HEK293 (cell line): ENCODE results near the gene PARD3B.

Source experiments
- CTCF ChIA-PET: fragments of 350-600 bp; formaldehyde crosslinking; extraction: SDS; loops from one replicate; lab custom pipeline; 2021; ENCODE audit warnings: antibody characterized with exemption; lab: Yijun Ruan, JAX
- POLR2A ChIA-PET: fragments of 300-600 bp; formaldehyde crosslinking; extraction: SDS; loops from one replicate; lab custom pipeline; 2020; ENCODE audit warnings: antibody characterized with exemption, inconsistent platforms; lab: Yijun Ruan, JAX
- H3K27ac ChIP-seq: fragments of 200-500 bp; sonication (Bioruptor generic); 2 replicates; pipeline ENCODE4 v1.5.1; 2014; ENCODE audit warnings: low read depth, low read length, control low read depth, inconsistent platforms; ENCODE audit errors: extremely low read depth
- H3K36me3 ChIP-seq, 2 experiments: fragments of 200-500 bp in 1 of 2; sonication (Bioruptor generic) in 1 of 2; 1 replicate in 1 of 2; 2 replicates in 1 of 2; pipeline ENCODE4 v1.5.1; 2014 to 2017; ENCODE audit warnings: inconsistent platforms in 2 of 2, low read length in 2 of 2; ENCODE audit not compliant: control insufficient read depth in 2 of 2, insufficient read depth in 1 of 2
- H3K4me1 ChIP-seq: fragments of 200-500 bp; sonication (Bioruptor generic); 2 replicates; pipeline ENCODE4 v1.5.1; 2014; ENCODE audit warnings: mild to moderate bottlenecking, low read length, inconsistent platforms; ENCODE audit not compliant: control insufficient read depth, insufficient read depth
- H3K4me3 ChIP-seq: 2 replicates; pipeline ENCODE4 v1.5.1; 2011; ENCODE audit warnings: low read depth, mild to moderate bottlenecking, control low read depth, low read length, moderate library complexity
- H3K9me3 ChIP-seq: fragments of 200-500 bp; sonication (Bioruptor generic); 2 replicates; pipeline ENCODE4 v1.5.1; 2014; ENCODE audit warnings: low read depth, low read length, inconsistent platforms; ENCODE audit not compliant: control insufficient read depth, insufficient read depth
- FEZF1 ChIP-seq: fragments of 450-650 bp; formaldehyde crosslinking; IDR thresholded peaks from 2 replicates; pipeline ENCODE4 v1.5.1; 2016; ENCODE audit warnings: missing biosample characterization, missing genetic modification characterization
- RBAK ChIP-seq: fragments of 450-650 bp; formaldehyde crosslinking; IDR thresholded peaks from 2 replicates; pipeline ENCODE4 v1.5.1; 2016; ENCODE audit warnings: missing biosample characterization, missing genetic modification characterization
- WT1 ChIP-seq: fragments of 450-650 bp; formaldehyde crosslinking; IDR thresholded peaks from 2 replicates; pipeline ENCODE4 v1.5.1; 2016; ENCODE audit warnings: missing biosample characterization, missing genetic modification characterization
- ZBTB20 ChIP-seq: fragments of 450-650 bp; formaldehyde crosslinking; IDR thresholded peaks from 2 replicates; pipeline ENCODE4 v1.5.1; 2016; ENCODE audit warnings: missing biosample characterization, missing genetic modification characterization
- ZBTB44 ChIP-seq: fragments of 450-650 bp; IDR thresholded peaks from 2 replicates; pipeline ENCODE4 v1.5.1; 2018; ENCODE audit warnings: missing biosample characterization, mild to moderate bottlenecking, missing genetic modification characterization
- ZNF140 ChIP-seq: fragments of 450-650 bp; formaldehyde crosslinking; IDR thresholded peaks from 2 replicates; pipeline ENCODE4 v1.5.1; 2016; ENCODE audit warnings: missing biosample characterization, missing genetic modification characterization
- ZNF184 ChIP-seq: fragments of 450-650 bp; IDR thresholded peaks from 2 replicates; pipeline ENCODE4 v1.5.1; 2018; ENCODE audit warnings: missing biosample characterization, mild to moderate bottlenecking, missing genetic modification characterization
- ZNF311 ChIP-seq: fragments of 450-650 bp; formaldehyde crosslinking; IDR thresholded peaks from 2 replicates; pipeline ENCODE4 v1.5.1; 2017; ENCODE audit warnings: missing biosample characterization, missing genetic modification characterization, borderline replicate concordance
- ZNF366 ChIP-seq: fragments of 450-650 bp; formaldehyde crosslinking; conservative IDR thresholded peaks from 2 replicates; pipeline ENCODE4 v1.5.1; 2016; ENCODE audit warnings: missing biosample characterization, missing genetic modification characterization
- ZNF561 ChIP-seq: fragments of 450-650 bp; IDR thresholded peaks from 2 replicates; pipeline ENCODE4 v1.5.1; 2018; ENCODE audit warnings: missing biosample characterization, missing genetic modification characterization, borderline replicate concordance
- ZNF600 ChIP-seq: fragments of 450-650 bp; formaldehyde crosslinking; IDR thresholded peaks from 2 replicates; pipeline ENCODE4 v1.5.1; 2016; ENCODE audit warnings: missing biosample characterization, missing genetic modification characterization
- TF ChIP-seq, protein P1 (sequence below): fragments of 450-650 bp; formaldehyde crosslinking; IDR thresholded peaks from 2 replicates; pipeline ENCODE4 v1.5.1; 2016; ENCODE audit warnings: missing biosample characterization, missing genetic modification characterization, borderline replicate concordance
- TF ChIP-seq, protein P2 (sequence below): fragments of 450-650 bp; formaldehyde crosslinking; IDR thresholded peaks from 2 replicates; pipeline ENCODE4 v1.5.1; 2016; ENCODE audit warnings: missing biosample characterization, missing genetic modification characterization

The PARD3B gene

DNA sequence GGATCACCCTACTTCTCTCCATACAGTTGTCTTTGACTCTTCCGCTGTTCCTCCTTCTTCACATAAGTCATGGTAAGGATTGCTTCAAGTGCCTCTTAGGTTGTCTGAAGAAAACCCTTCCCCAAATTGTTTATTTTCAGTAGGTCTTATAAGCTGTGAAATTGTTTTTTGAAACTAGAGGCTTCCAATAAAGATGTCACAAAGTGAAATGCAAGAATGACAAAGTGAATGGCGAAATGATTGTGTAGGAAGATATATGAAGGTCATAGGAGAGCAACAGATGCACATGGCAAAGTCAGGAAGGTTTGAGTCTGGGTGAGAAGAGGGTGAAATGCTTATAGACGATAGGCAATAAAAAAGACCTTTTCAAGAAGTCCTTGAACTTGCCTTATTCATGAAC is 548.8 kb downstream of the PARD3B start:
- ChIA-PET POLR2A (interaction anchor here (0.8 kb wide), 1 partner anchor 448 kb away, joined by 3 read pairs; no protein-coding TSS in a partner anchor), CTCF (interaction anchor here (0.8 kb wide), 1 partner anchor 26 kb away, joined by 4 read pairs; no protein-coding TSS in a partner anchor)
- H3K4me1 ChIP-seq, result peaks cover 7% of the 10 kb centered on the region
- no peaks in the 10 kb centered on the region for H3K9me3 ChIP-seq
- no peaks in the 10 kb centered on the region for H3K36me3 ChIP-seq
- no peak overlapping the region for H3K27ac ChIP-seq
- H3K4me3 ChIP-seq, result no peak overlapping the region
- TF ChIP-seq WT1 (tag by site-specific recombination) (no peak), FEZF1 (0 out of 2 replicates have a peak, but pooled peaks have one; percentile 26)

DNA sequence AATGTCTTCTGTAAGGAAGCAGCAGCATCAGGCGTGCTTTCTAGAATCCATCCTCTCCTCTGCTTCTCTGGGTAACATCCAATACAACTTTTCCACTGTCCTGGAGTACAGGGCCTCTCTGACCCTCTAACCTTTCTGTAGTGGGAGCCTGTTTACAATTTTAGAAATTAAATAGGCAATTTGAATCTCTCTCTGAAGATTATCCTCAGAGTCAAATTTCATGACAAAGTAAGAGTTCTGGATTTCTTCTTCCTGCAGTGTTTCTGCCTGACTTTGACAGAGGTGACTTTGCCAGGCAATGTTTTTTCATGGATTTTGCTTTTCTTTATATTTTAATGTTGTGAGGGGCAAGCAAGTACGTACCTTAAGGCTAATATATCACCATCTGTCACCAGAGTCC is 558.4 kb downstream of the PARD3B start:
- Histone ChIP-seq H3K4me1 (no peaks in the 10 kb centered on the region), H3K27ac (no peak overlapping the region), H3K9me3 (no peaks in the 10 kb centered on the region), H3K36me3 (no peaks in the 10 kb centered on the region), H3K4me3 (no peak overlapping the region)
- ChIA-PET POLR2A (no interaction called here), CTCF (no interaction called here)
- no peak for TF ChIP-seq ZNF366 (tag by site-specific recombination)
- TF ChIP-seq, protein P1, sequence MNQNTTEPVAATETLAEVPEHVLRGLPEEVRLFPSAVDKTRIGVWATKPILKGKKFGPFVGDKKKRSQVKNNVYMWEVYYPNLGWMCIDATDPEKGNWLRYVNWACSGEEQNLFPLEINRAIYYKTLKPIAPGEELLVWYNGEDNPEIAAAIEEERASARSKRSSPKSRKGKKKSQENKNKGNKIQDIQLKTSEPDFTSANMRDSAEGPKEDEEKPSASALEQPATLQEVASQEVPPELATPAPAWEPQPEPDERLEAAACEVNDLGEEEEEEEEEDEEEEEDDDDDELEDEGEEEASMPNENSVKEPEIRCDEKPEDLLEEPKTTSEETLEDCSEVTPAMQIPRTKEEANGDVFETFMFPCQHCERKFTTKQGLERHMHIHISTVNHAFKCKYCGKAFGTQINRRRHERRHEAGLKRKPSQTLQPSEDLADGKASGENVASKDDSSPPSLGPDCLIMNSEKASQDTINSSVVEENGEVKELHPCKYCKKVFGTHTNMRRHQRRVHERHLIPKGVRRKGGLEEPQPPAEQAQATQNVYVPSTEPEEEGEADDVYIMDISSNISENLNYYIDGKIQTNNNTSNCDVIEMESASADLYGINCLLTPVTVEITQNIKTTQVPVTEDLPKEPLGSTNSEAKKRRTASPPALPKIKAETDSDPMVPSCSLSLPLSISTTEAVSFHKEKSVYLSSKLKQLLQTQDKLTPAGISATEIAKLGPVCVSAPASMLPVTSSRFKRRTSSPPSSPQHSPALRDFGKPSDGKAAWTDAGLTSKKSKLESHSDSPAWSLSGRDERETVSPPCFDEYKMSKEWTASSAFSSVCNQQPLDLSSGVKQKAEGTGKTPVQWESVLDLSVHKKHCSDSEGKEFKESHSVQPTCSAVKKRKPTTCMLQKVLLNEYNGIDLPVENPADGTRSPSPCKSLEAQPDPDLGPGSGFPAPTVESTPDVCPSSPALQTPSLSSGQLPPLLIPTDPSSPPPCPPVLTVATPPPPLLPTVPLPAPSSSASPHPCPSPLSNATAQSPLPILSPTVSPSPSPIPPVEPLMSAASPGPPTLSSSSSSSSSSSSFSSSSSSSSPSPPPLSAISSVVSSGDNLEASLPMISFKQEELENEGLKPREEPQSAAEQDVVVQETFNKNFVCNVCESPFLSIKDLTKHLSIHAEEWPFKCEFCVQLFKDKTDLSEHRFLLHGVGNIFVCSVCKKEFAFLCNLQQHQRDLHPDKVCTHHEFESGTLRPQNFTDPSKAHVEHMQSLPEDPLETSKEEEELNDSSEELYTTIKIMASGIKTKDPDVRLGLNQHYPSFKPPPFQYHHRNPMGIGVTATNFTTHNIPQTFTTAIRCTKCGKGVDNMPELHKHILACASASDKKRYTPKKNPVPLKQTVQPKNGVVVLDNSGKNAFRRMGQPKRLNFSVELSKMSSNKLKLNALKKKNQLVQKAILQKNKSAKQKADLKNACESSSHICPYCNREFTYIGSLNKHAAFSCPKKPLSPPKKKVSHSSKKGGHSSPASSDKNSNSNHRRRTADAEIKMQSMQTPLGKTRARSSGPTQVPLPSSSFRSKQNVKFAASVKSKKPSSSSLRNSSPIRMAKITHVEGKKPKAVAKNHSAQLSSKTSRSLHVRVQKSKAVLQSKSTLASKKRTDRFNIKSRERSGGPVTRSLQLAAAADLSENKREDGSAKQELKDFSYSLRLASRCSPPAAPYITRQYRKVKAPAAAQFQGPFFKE (tag by site-specific recombination), result no peak
- TF ChIP-seq ZNF140 (tag by site-specific recombination), result no peak
- no peak for TF ChIP-seq ZBTB20 (tag by site-specific recombination)
- TF ChIP-seq ZNF561, result no peak

DNA sequence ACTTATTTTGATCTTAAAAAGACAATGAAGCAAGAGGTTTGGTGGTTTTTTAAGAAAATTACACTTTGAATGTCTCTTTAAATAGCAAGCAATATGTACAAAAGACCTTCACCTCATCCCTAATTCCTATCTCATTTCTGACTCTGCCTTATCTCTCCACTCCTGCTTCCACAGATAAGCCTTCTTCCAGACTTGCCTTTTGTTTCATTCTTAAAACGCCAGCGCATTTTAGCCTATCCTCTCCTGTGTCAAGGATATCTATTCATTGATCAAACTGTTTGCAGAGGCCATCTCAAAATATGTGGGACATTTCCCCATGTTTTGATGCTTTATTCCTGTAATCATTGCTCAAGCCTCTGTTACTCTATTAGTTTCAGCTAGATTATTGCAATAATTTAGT is 562.5 kb downstream of the PARD3B start:
- CTCF ChIA-PET, result no interaction called here
- Histone ChIP-seq H3K36me3 (no peaks in the 10 kb centered on the region), H3K27ac (no peak overlapping the region)

More for the DNA sequence above, 562.5 kb downstream of the PARD3B start:
- no peak for TF ChIP-seq ZBTB44 (tag by site-specific recombination)
- TF ChIP-seq RBAK (tag by site-specific recombination), result no peak
- no peak for TF ChIP-seq ZNF600
- TF ChIP-seq, protein P2, sequence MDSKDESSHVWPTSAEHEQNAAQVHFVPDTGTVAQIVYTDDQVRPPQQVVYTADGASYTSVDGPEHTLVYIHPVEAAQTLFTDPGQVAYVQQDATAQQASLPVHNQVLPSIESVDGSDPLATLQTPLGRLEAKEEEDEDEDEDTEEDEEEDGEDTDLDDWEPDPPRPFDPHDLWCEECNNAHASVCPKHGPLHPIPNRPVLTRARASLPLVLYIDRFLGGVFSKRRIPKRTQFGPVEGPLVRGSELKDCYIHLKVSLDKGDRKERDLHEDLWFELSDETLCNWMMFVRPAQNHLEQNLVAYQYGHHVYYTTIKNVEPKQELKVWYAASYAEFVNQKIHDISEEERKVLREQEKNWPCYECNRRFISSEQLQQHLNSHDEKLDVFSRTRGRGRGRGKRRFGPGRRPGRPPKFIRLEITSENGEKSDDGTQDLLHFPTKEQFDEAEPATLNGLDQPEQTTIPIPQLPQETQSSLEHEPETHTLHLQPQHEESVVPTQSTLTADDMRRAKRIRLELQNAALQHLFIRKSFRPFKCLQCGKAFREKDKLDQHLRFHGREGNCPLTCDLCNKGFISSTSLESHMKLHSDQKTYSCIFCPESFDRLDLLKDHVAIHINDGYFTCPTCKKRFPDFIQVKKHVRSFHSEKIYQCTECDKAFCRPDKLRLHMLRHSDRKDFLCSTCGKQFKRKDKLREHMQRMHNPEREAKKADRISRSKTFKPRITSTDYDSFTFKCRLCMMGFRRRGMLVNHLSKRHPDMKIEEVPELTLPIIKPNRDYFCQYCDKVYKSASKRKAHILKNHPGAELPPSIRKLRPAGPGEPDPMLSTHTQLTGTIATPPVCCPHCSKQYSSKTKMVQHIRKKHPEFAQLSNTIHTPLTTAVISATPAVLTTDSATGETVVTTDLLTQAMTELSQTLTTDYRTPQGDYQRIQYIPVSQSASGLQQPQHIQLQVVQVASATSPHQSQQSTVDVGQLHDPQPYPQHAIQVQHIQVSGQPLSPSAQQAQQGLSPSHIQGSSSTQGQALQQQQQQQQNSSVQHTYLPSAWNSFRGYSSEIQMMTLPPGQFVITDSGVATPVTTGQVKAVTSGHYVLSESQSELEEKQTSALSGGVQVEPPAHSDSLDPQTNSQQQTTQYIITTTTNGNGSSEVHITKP (tag by site-specific recombination), result no peak
- no peak for TF ChIP-seq ZNF311 (tag by site-specific recombination)
- TF ChIP-seq ZNF184 (tag by site-specific recombination), result no peak
- Histone ChIP-seq H3K4me3 (no peak overlapping the region), H3K4me1 (no peaks in the 10 kb centered on the region), H3K9me3 (no peaks in the 10 kb centered on the region)
- POLR2A ChIA-PET, result no interaction called here
